HCT116 (cell line): ENCODE data around the gene NOP16. TPM values are rescaled to one million over a fixed set of nuclear protein-coding genes. Genes with fewer than 3 reads are reported as not detected.

Experiments used
- ATAC-seq: fragments of 200-7000 bp; cut with Tn5 transposase; 2 replicates; pipeline ENCODE4 v1.9.1; 2020; ENCODE audit warnings: mild to moderate bottlenecking, moderate library complexity
- BruUV-seq: library from RNA; stranded (reverse); fragments of 400-500 nt; replicated peaks from 2 replicates; lab custom pipeline; 2021; lab: Mats Ljungman, UMichigan
- CTCF ChIA-PET: fragments of 300-600 bp; sonication (Branson Sonifier 250); formaldehyde crosslinking; loops from one replicate; lab custom pipeline; 2021; ENCODE audit warnings: antibody characterized with exemption; lab: Charles Lee
- POLR2A ChIA-PET: fragments of 300-600, 350-600 bp; sonication (Branson Sonifier 250); formaldehyde crosslinking; loops from one replicate; lab custom pipeline; 2021; ENCODE audit warnings: antibody characterized with exemption; lab: Charles Lee
- RAD21 ChIA-PET, 2 experiments: fragments of 300-600 bp; sonication (Branson Sonifier 250); formaldehyde crosslinking; loops; one replicate each; lab custom pipeline; 2023; ENCODE audit warnings: low total read pairs in 2 of 2; ENCODE audit not compliant: uncharacterized antibody in 2 of 2, unreplicated experiment in 2 of 2, low non-redundant PET in 1 of 2; lab: Charles Lee
- DNase-seq: peaks from one replicate; pipeline ENCODE4 v3.0.0-alpha.2; 2010; ENCODE audit warnings: low read depth, low spot score
- H2AFZ ChIP-seq: fragments of 200-600 bp; shearing (Covaris generic), sonication (generic); 2 replicates; pipeline ENCODE4 v1.6.1; 2017; ENCODE audit warnings: low read depth, mixed run types, mixed read lengths, antibody characterized with exemption, low read length; ENCODE audit not compliant: poor library complexity, severe bottlenecking
- H3K27ac ChIP-seq: 2 replicates; pipeline ENCODE4 v1.5.1; 2012; ENCODE audit warnings: low read depth, low read length
- H3K27me3 ChIP-seq: fragments of 200-600 bp; sonication (generic); 2 replicates; pipeline ENCODE4 v1.6.1; 2016; ENCODE audit warnings: mixed run types, low read length, mixed read lengths; ENCODE audit not compliant: insufficient read depth
- H3K36me3 ChIP-seq, 2 experiments: fragments of 200-500 bp in 1 of 2; fragments of 200-600 bp in 1 of 2; sonication (Bioruptor generic) in 1 of 2; sonication (generic) in 1 of 2; 2 replicates each; pipeline versions ENCODE4 v1.5.1 to v1.6.1; 2014 to 2016; ENCODE audit warnings: low read length in 2 of 2, inconsistent platforms in 1 of 2, mixed read lengths in 1 of 2, mixed run types in 1 of 2; ENCODE audit not compliant: insufficient read depth in 2 of 2, control insufficient read depth in 1 of 2
- H3K4me1 ChIP-seq, 2 experiments: fragments of 200-600 bp in 1 of 2; sonication (generic) in 1 of 2; 2 replicates each; pipeline versions ENCODE4 v1.5.1 to v1.6.1; 2012 to 2017; ENCODE audit warnings: low read length in 2 of 2, inconsistent platforms in 1 of 2, mild to moderate bottlenecking in 1 of 2, mixed read lengths in 1 of 2, mixed run types in 1 of 2, moderate library complexity in 1 of 2; ENCODE audit not compliant: insufficient read depth in 2 of 2, control insufficient read depth in 1 of 2
- H3K4me2 ChIP-seq: fragments of 200-600 bp; sonication (generic); 2 replicates; pipeline ENCODE4 v1.6.1; 2017; ENCODE audit warnings: mixed run types, low read length, mixed read lengths
- H3K4me3 ChIP-seq, 2 experiments: fragments of 200-600 bp in 1 of 2; sonication (generic) in 1 of 2; replicated peaks in 1 of 2; 2 replicates each; pipeline ENCODE4 v1.5.1; 2011 to 2016; ENCODE audit warnings: low read length in 2 of 2, control low read depth in 1 of 2, low read depth in 1 of 2, mild to moderate bottlenecking in 1 of 2, mixed read lengths in 1 of 2, mixed run types in 1 of 2
- H3K79me2 ChIP-seq: fragments of 200-600 bp; sonication (generic); 2 replicates; pipeline ENCODE4 v1.6.1; 2017; ENCODE audit warnings: mild to moderate bottlenecking, mixed run types, low read length, moderate library complexity, mixed read lengths; ENCODE audit not compliant: insufficient read depth
- H3K9ac ChIP-seq: fragments of 200-600 bp; sonication (generic); 2 replicates; pipeline ENCODE4 v1.6.1; 2016; ENCODE audit warnings: low read length, mixed read lengths
- H3K9me2 ChIP-seq: fragments of 200-600 bp; sonication (generic), shearing (Covaris generic); 2 replicates; pipeline ENCODE4 v1.6.1; 2017; ENCODE audit warnings: mixed run types, mild to moderate bottlenecking, moderate library complexity; ENCODE audit not compliant: insufficient read depth
- H3K9me3 ChIP-seq, 2 experiments: fragments of 200-500 bp in 1 of 2; fragments of 200-600 bp in 1 of 2; sonication (Bioruptor generic) in 1 of 2; sonication (generic) in 1 of 2; 2 replicates each; pipeline ENCODE4 v1.6.1; 2014 to 2017; ENCODE audit warnings: low read length in 2 of 2, mixed read lengths in 2 of 2, inconsistent platforms in 1 of 2, low read depth in 1 of 2, mild to moderate bottlenecking in 1 of 2, mixed run types in 1 of 2, moderate library complexity in 1 of 2; ENCODE audit not compliant: control insufficient read depth in 1 of 2, insufficient read depth in 1 of 2
- H4K20me1 ChIP-seq: fragments of 200-600 bp; sonication (generic), shearing (Covaris generic); 2 replicates; pipeline ENCODE4 v1.6.1; 2017; ENCODE audit warnings: mixed run types, mild to moderate bottlenecking, moderate library complexity; ENCODE audit not compliant: insufficient read depth
- CTCF ChIP-seq, 3 experiments: fragments of 200-600 bp in 1 of 3; sonication (generic) in 1 of 3; IDR thresholded peaks in 2 of 3; conservative IDR thresholded peaks in 1 of 3; 2 replicates each; pipeline ENCODE4 v1.5.1; 2012 to 2017; ENCODE audit warnings: low read depth in 2 of 3, low read length in 2 of 3, antibody characterized with exemption in 1 of 3, borderline replicate concordance in 1 of 3, control low read depth in 1 of 3, mild to moderate bottlenecking in 1 of 3, mixed read lengths in 1 of 3, mixed run types in 1 of 3, moderate library complexity in 1 of 3; ENCODE audit not compliant: insufficient read depth in 1 of 3
- POLR2A ChIP-seq: IDR thresholded peaks from 2 replicates; pipeline ENCODE4 v1.7.0; 2011; ENCODE audit warnings: borderline replicate concordance; ENCODE audit not compliant: insufficient read depth, insufficient read length; ENCODE audit errors: extremely low read depth
- REST ChIP-seq: IDR thresholded peaks from 2 replicates; pipeline ENCODE4 v1.6.1; 2012; ENCODE audit warnings: low read depth
- SIN3A ChIP-seq: IDR thresholded peaks from 2 replicates; pipeline ENCODE4 v1.6.1; 2012; ENCODE audit warnings: low read depth
- intact Hi-C: fragments of 100-400 bp; cut with micrococcal nuclease; formaldehyde crosslinking; loops from 2 replicates; pipeline ENCODE4 v1.10.0; 2022
- total RNA-seq: library from RNA; stranded (reverse); gene quantifications from one replicate; pipeline ENCODE4 v1.2.1, GENCODE V29; 2021; ENCODE audit not compliant: unreplicated experiment

Gene NOP16
- total RNA-seq, 1 experiment from 2014 or later: 67.1 TPM

GRCh38 chr5:176429972-176430371 is 41.6 kb upstream of the NOP16 start:
- peak; percentile 68 for ATAC-seq
- no peaks in the 10 kb centered on the region for H4K20me1 ChIP-seq
- H3K4me2 ChIP-seq: no peak overlapping the region
- RAD21 ChIA-PET: no interaction called here
- no TSS peak for BruUV-seq
- POLR2A ChIA-PET: no interaction called here
- peaks cover 0 to 13% of the 10 kb centered on the region in 2 experiments; a peak in 2 of 4 replicates for H3K4me1 ChIP-seq
- no peaks in the 10 kb centered on the region for H3K36me3 ChIP-seq
- no peak overlapping the region for H2AFZ ChIP-seq
- CTCF ChIA-PET: no interaction called here
- no peak for DNase-seq
- no peak overlapping the region for H3K4me3 ChIP-seq
- TF ChIP-seq POLR2A (no peak), SIN3A (no peak), CTCF (IDR thresholded peaks at IDR 0.05 in 2 of 3, conservative IDR thresholded peaks at IDR 0.05 in 1 of 3; ENCODE audit: borderline replicate concordance in 1 of 3, insufficient read depth in 1 of 3, low read depth in 2 of 3, low read length in 2 of 3) (0 out of 6 replicates have a peak, but pooled peaks of 1 of the 3 experiments have one; percentile 13), REST (no peak)
- TF ChIP-seq, all 23 proteins: peak for 1
- H3K27ac ChIP-seq: no peak overlapping the region
- no peaks in the 10 kb centered on the region for H3K79me2 ChIP-seq
- intact Hi-C loops: no loop called here
- H3K9ac ChIP-seq: no peak overlapping the region
- H3K27me3 ChIP-seq: no peaks in the 10 kb centered on the region
- no peaks in the 10 kb centered on the region for H3K9me2 ChIP-seq
- no peaks in the 10 kb centered on the region for H3K9me3 ChIP-seq
